PC-3 (cell line): ENCODE measurements around the gene PRDM4. TPM values are rescaled to one million over a fixed set of nuclear protein-coding genes. Genes with fewer than 3 reads are reported as not detected.

Experiments
- ATAC-seq: fragments of 200-7000 bp; cut with Tn5 transposase; 2 replicates; pipeline ENCODE4 v1.9.1; 2020; ENCODE audit warnings: mild to moderate bottlenecking, moderate library complexity
- BruUV-seq: library from RNA; stranded (reverse); fragments of 400-500 nt; replicated peaks from 2 replicates; lab custom pipeline; 2021; lab: Mats Ljungman, UMichigan
- CTCF ChIA-PET: fragments of 300-600 bp; sonication (Branson Sonifier 250); formaldehyde crosslinking; loops from one replicate; lab custom pipeline; 2022; ENCODE audit warnings: antibody characterized with exemption; lab: Charles Lee
- POLR2A ChIA-PET: fragments of 300-600 bp; sonication (Branson Sonifier 250); formaldehyde crosslinking; loops from one replicate; lab custom pipeline; 2022; ENCODE audit warnings: antibody characterized with exemption; ENCODE audit not compliant: unreplicated experiment; lab: Charles Lee
- DNase-seq: peaks from one replicate; pipeline ENCODE4 v3.0.0-alpha.2; 2015
- H2AFZ ChIP-seq: fragments of 300-600 bp; sonication (generic); 2 replicates; pipeline ENCODE4 v1.6.0; 2016; ENCODE audit warnings: antibody characterized with exemption, low read length
- H3F3A ChIP-seq: fragments of 300-600 bp; sonication (generic); one replicate; pipeline ENCODE4 v1.6.0; 2017; ENCODE audit warnings: antibody characterized with exemption, low read length, control low read depth, mild to moderate bottlenecking; ENCODE audit not compliant: unreplicated experiment
- H3K27ac ChIP-seq: fragments of 300-600 bp; sonication (generic); 2 replicates; pipeline ENCODE4 v1.5.1; 2016; ENCODE audit warnings: mild to moderate bottlenecking, low read length
- H3K27me3 ChIP-seq: fragments of 300-600 bp; sonication (generic); 2 replicates; pipeline ENCODE4 v1.6.1; 2016; ENCODE audit warnings: low read length, mixed read lengths
- H3K36me3 ChIP-seq: fragments of 300-600 bp; sonication (generic); 2 replicates; pipeline ENCODE4 v1.6.1; 2016; ENCODE audit warnings: low read depth, mixed run types, low read length, mixed read lengths
- H3K4me1 ChIP-seq: fragments of 300-600 bp; sonication (generic); 2 replicates; pipeline ENCODE4 v1.5.1; 2016; ENCODE audit warnings: low read length; ENCODE audit not compliant: insufficient read depth
- H3K4me2 ChIP-seq: fragments of 300-600 bp; sonication (generic); 2 replicates; pipeline ENCODE4 v1.6.0; 2016; ENCODE audit warnings: low read length
- H3K4me3 ChIP-seq: fragments of 300-600 bp; sonication (generic); 2 replicates; pipeline ENCODE4 v1.5.1; 2016; ENCODE audit warnings: mild to moderate bottlenecking, low read length, mixed read lengths
- H3K79me2 ChIP-seq: fragments of 300-600 bp; sonication (generic); 2 replicates; pipeline ENCODE4 v1.6.1; 2017; ENCODE audit warnings: low read length, mixed read lengths
- H3K9ac ChIP-seq: fragments of 300-600 bp; sonication (generic); 2 replicates; pipeline ENCODE4 v1.6.0; 2016; ENCODE audit warnings: mild to moderate bottlenecking, low read length
- H3K9me2 ChIP-seq: fragments of 300-600 bp; sonication (generic); replicated peaks from 2 replicates; pipeline ENCODE4 v1.6.1; 2016; ENCODE audit warnings: mixed run types, low read length, mixed read lengths
- H3K9me3 ChIP-seq: fragments of 300-600 bp; sonication (generic); 2 replicates; pipeline ENCODE4 v1.6.1; 2016; ENCODE audit warnings: low read length, mixed read lengths
- H4K20me1 ChIP-seq: fragments of 300-600 bp; sonication (generic); 2 replicates; pipeline ENCODE4 v1.6.1; 2016; ENCODE audit warnings: low read length, mixed read lengths
- EZH2 ChIP-seq: fragments of 300-600 bp; sonication (generic); IDR thresholded peaks from one replicate; pipeline ENCODE4 v1.6.1; 2017; ENCODE audit warnings: antibody characterized with exemption, mild to moderate bottlenecking, low read length; ENCODE audit not compliant: unreplicated experiment
- EZH2phosphoT487 ChIP-seq: fragments of 300-600 bp; sonication (generic); IDR thresholded peaks from 2 replicates; pipeline ENCODE4 v1.6.1; 2018; ENCODE audit warnings: mild to moderate bottlenecking, antibody characterized with exemption, low read length, borderline replicate concordance
- intact Hi-C: fragments of 100-400 bp; cut with micrococcal nuclease; formaldehyde crosslinking; loops from 2 replicates; pipeline ENCODE4 v1.9.0; 2023
- total RNA-seq: library from RNA; depleted of rRNA; stranded (reverse); fragments of >200 nt; gene quantifications from 2 replicates; pipeline ENCODE4 v1.2.3, GENCODE V29; 2014
- TF ChIP-seq, protein P1 (sequence below): fragments of 300-600 bp; sonication (generic); conservative IDR thresholded peaks from 2 replicates; pipeline ENCODE4 v1.5.1; 2017; ENCODE audit warnings: antibody characterized with exemption, low read depth, mild to moderate bottlenecking, low read length

Gene PRDM4
- total RNA-seq, 1 experiment from 2014 or later = 22.6 TPM

- H3K27me3 ChIP-seq = peaks cover 36% of the 10 kb centered on the region
- no peaks in the 10 kb centered on the region for H3K36me3 ChIP-seq
- TF ChIP-seq, protein P1, sequence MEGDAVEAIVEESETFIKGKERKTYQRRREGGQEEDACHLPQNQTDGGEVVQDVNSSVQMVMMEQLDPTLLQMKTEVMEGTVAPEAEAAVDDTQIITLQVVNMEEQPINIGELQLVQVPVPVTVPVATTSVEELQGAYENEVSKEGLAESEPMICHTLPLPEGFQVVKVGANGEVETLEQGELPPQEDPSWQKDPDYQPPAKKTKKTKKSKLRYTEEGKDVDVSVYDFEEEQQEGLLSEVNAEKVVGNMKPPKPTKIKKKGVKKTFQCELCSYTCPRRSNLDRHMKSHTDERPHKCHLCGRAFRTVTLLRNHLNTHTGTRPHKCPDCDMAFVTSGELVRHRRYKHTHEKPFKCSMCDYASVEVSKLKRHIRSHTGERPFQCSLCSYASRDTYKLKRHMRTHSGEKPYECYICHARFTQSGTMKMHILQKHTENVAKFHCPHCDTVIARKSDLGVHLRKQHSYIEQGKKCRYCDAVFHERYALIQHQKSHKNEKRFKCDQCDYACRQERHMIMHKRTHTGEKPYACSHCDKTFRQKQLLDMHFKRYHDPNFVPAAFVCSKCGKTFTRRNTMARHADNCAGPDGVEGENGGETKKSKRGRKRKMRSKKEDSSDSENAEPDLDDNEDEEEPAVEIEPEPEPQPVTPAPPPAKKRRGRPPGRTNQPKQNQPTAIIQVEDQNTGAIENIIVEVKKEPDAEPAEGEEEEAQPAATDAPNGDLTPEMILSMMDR = no peak
- TF ChIP-seq EZH2 = no peak
- no peak for TF ChIP-seq EZH2phosphoT487
- H3F3A ChIP-seq = no peaks in the 10 kb centered on the region
- H3K4me2 ChIP-seq = no peak overlapping the region
- CTCF ChIA-PET = no interaction called here
- H2AFZ ChIP-seq = no peak overlapping the region
- H3K79me2 ChIP-seq = no peaks in the 10 kb centered on the region
- H3K9me3 ChIP-seq = 0 out of 2 replicates have a peak, but pooled peaks cover 3% of the 10 kb centered on the region
- H4K20me1 ChIP-seq = no peaks in the 10 kb centered on the region
- ATAC-seq (no peak), DNase-seq (no peak)
- no peak overlapping the region for H3K4me3 ChIP-seq
- no TSS peak for BruUV-seq
- no peaks in the 10 kb centered on the region for H3K9me2 ChIP-seq
- H3K9ac ChIP-seq = no peak overlapping the region
- intact Hi-C loops = no loop called here
- no peaks in the 10 kb centered on the region for H3K4me1 ChIP-seq
- POLR2A ChIA-PET = no interaction called here
- H3K27ac ChIP-seq = no peak overlapping the region
Measured at GRCh38 chr12:107788690-107789458, 27.9 kb upstream of the PRDM4 start.

DNA sequence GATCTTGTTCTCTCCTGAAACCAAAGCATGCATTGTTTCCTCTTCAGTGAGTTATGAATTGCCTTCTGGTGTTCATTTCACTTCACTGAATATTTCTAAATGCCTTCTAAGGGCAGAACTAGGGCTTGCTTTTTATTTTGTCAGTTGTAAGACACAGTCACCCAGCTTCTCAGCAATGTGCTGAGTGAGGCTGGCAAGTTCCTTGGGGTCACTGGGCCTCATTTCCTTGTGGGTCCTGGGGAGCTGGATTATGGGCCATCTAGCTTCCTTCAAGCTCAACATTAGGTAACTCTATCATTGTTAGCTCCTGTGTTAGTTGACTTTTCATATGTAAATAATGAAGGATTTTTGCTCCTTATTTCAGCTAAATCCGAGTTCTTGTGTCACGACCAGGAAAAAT lies 27.3 kb upstream of the PRDM4 start:
- no peaks in the 10 kb centered on the region for H3K36me3 ChIP-seq
- no peaks in the 10 kb centered on the region for H3F3A ChIP-seq
- ChIA-PET POLR2A (no interaction called here), CTCF (no interaction called here)
- no peak overlapping the region for H2AFZ ChIP-seq
- no peaks in the 10 kb centered on the region for H3K4me1 ChIP-seq
- no peak overlapping the region for H3K4me3 ChIP-seq
- no peak for TF ChIP-seq EZH2
- TF ChIP-seq, protein P1 = no peak
- TF ChIP-seq EZH2phosphoT487 = no peak
- no peak for DNase-seq
- H3K27me3 ChIP-seq = peaks cover 39% of the 10 kb centered on the region
- intact Hi-C loops = no loop called here
- no peak for ATAC-seq
- H3K79me2 ChIP-seq = no peaks in the 10 kb centered on the region
- no peak overlapping the region for H3K4me2 ChIP-seq
- H4K20me1 ChIP-seq = no peaks in the 10 kb centered on the region
- H3K9ac ChIP-seq = no peak overlapping the region
- 0 out of 2 replicates have a peak, but pooled peaks cover 3% of the 10 kb centered on the region for H3K9me3 ChIP-seq
- no TSS peak for BruUV-seq
- no peak overlapping the region for H3K27ac ChIP-seq
- no peaks in the 10 kb centered on the region for H3K9me2 ChIP-seq
